Heart left ventricle (tissue), 13 donors: Measurements from ENCODE around the gene BAIAP2L1.

ENCODE experiments used
- POLR2A ChIP-seq, 2 donors: fragments of 450-650 bp; IDR thresholded peaks; one replicate each; pipeline ENCODE4 v1.6.1; 2017; ENCODE audit warnings: antibody characterized with exemption in 2 of 2, mild to moderate bottlenecking in 2 of 2, moderate library complexity in 2 of 2
- TF ChIP-seq, protein P1 (sequence below), 12 donors: fragments of 200-600 bp; sonication (generic) in 4 of 12; IDR thresholded peaks; one replicate each; pipeline versions ENCODE4 v1.5.0 to v1.8.0; 2018 to 2022; ENCODE audit warnings: antibody characterized with exemption in 12 of 12, mild to moderate bottlenecking in 5 of 12
- donor health status: ischemic (EF 13 %, LVEDD 7.1; RV severe dilation, severe dysfunction).
- donor health status: DM: no; HTN: yes; CAD: no.
- donor health status: DM: no; HTN: no; CAD: no.
- donor health status: ischemic (EF 25% LVEDD 6.9; RV normal size, moderate dysfunction).
- donor health status: ischemic (EF 25% LVEDD 5.7; RV mildly dilated, moderate dysfunction).
- donor health status: ischemic (EF 35%, LVEDD 5.7; RV mildly dilated, moderate dysfunction).
- donor health status: nonischemic (EF 11% LVEDD 7.7; RV severe dilation, severe dysfunction).
- donor health status: DM: yes; HTN: yes; CAD: no.
- donor health status: PGD.
- donor health status: ischemic (EF 29% LVEDD 5.4; RV normal size, mild dysfunction).
- donor health status: nonischemic (EF 23%, LVEDD 6.1; RV moderate dilation, normal function).

DNA sequence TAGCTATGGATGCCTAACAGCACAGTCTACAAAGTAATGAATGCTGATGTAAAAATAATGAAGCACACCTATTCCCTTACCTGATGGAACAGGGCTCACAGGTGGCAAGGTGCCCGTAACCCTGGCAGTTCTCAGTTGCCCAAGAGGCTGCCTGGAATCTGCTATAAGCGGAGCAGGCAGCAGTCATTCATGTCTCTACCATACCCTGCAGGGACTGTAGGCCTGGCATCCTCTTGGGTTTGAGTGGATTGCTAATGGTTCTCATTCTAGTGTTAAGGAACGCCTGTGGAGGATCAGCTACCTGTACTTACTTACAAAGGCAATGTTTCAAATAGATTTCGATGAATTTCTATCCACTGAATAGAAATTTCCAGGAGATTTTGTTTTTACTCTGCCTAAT, 38.4 kb downstream of the BAIAP2L1 start:
- TF ChIP-seq, protein P1, sequence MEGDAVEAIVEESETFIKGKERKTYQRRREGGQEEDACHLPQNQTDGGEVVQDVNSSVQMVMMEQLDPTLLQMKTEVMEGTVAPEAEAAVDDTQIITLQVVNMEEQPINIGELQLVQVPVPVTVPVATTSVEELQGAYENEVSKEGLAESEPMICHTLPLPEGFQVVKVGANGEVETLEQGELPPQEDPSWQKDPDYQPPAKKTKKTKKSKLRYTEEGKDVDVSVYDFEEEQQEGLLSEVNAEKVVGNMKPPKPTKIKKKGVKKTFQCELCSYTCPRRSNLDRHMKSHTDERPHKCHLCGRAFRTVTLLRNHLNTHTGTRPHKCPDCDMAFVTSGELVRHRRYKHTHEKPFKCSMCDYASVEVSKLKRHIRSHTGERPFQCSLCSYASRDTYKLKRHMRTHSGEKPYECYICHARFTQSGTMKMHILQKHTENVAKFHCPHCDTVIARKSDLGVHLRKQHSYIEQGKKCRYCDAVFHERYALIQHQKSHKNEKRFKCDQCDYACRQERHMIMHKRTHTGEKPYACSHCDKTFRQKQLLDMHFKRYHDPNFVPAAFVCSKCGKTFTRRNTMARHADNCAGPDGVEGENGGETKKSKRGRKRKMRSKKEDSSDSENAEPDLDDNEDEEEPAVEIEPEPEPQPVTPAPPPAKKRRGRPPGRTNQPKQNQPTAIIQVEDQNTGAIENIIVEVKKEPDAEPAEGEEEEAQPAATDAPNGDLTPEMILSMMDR (IDR thresholded peaks at IDR 0.05) = no peak
- TF ChIP-seq POLR2A (IDR thresholded peaks at IDR 0.05) = no peak
